ENCODE results near the gene MUC6. TPM values are rescaled to one million over a fixed set of nuclear protein-coding genes. Genes with fewer than 3 reads are reported as not detected.
A peak's percentile ranks its signal among the peaks of the same experiment; 100 is the strongest.

MUC6 gene
- total RNA-seq, 1 experiment from 2014 or later, result not detected

- H2BK15ac ChIP-seq (ENCODE audit: low read depth, low read length), result no peak overlapping the region
- DNase-seq, result no peak
- H3K36me3 Mint-ChIP-seq (ENCODE audit: insufficient read depth in 1 of 3, low read depth in 3 of 3), result peaks cover 24 to 67% (median 61%) of the 10 kb centered on the region in 3 experiments; a peak in 6 of 7 replicates
- H2AFZ ChIP-seq (ENCODE audit: low read length), result no peak overlapping the region
- no peaks in the 10 kb centered on the region; a peak in 1 of 5 replicates for H3K9me3 Mint-ChIP-seq
- no peak overlapping the region for H4K8ac ChIP-seq (replicated peaks; ENCODE audit: insufficient read length, low read depth, low read length)
- no peak overlapping the region for H3K4ac ChIP-seq (ENCODE audit: low read depth, low read length)
- no peak overlapping the region for H3K14ac ChIP-seq (ENCODE audit: insufficient read depth, low read length)
- H4K5ac ChIP-seq (ENCODE audit: insufficient read length, low read depth, low read length), result no peak overlapping the region
- H3K4me2 ChIP-seq (ENCODE audit: insufficient read depth, insufficient read length, low read length), result no peak overlapping the region
- H3K18ac ChIP-seq (ENCODE audit: insufficient read length, low read depth, low read length), result no peak overlapping the region
- H3K9me3 ChIP-seq (ENCODE audit: control insufficient read depth, low read depth, low read length), result no peaks in the 10 kb centered on the region
- no peaks in the 10 kb centered on the region for H3K4me1 ChIP-seq (ENCODE audit: insufficient read depth, low read length)
- no peaks in the 10 kb centered on the region for H3K79me1 ChIP-seq (ENCODE audit: insufficient read depth, low read depth, low read length, poor library complexity, severe bottlenecking)
- H3K79me2 ChIP-seq (ENCODE audit: insufficient read depth, low read length), result no peaks in the 10 kb centered on the region
- H2BK120ac ChIP-seq (ENCODE audit: low read depth, low read length, poor library complexity, severe bottlenecking), result no peak overlapping the region
- no peak overlapping the region for H2BK5ac ChIP-seq (ENCODE audit: insufficient read length, low read length)
- H3K4me1 Mint-ChIP-seq, result 0 out of 4 replicates have a peak, but pooled peaks cover 0 to 3% of the 10 kb centered on the region in 2 experiments
- no peaks in the 10 kb centered on the region for H4K20me1 ChIP-seq (ENCODE audit: control insufficient read depth, insufficient read depth, insufficient read length)
- no peaks in the 10 kb centered on the region for H3K27me3 ChIP-seq (ENCODE audit: insufficient read depth, low read length)
- H3K27ac Mint-ChIP-seq, result peak overlapping the region in 2 of 3 experiments; percentile 62 to 89; a peak in 3 of 7 replicates
- no peak overlapping the region for H3K27ac ChIP-seq (ENCODE audit: insufficient read length, low read depth, low read length)
- H2AK5ac ChIP-seq (ENCODE audit: insufficient read length, low read length), result no peak overlapping the region
- no peak overlapping the region for H4K91ac ChIP-seq (ENCODE audit: insufficient read length, low read depth, low read length)
- H3T11ph ChIP-seq (ENCODE audit: low read length), result no peak overlapping the region
- H3K27me3 Mint-ChIP-seq (ENCODE audit: low read depth), result no peaks in the 10 kb centered on the region
- no peak overlapping the region for H3K9ac ChIP-seq (ENCODE audit: extremely low read depth, insufficient read length, low read length)
- no peak for TF ChIP-seq CTCF (conservative IDR thresholded peaks at IDR 0.05)
- H2BK12ac ChIP-seq (ENCODE audit: insufficient read length, low read depth, low read length), result no peak overlapping the region
- H3K4me3 Mint-ChIP-seq, result no peak overlapping the region
- no peak overlapping the region for H3K56ac ChIP-seq (ENCODE audit: insufficient read length, low read depth, low read length)
- H2BK20ac ChIP-seq (ENCODE audit: low read depth, low read length, poor library complexity, severe bottlenecking), result no peak overlapping the region
- no peak overlapping the region for H3K23ac ChIP-seq (ENCODE audit: insufficient read length, low read depth, low read length)
- whole genome bisulfite sequencing (ENCODE audit: extremely low coverage, insufficient read length, low lambda C conversion rate), result no CpG with 5 or more reads among the region's 10 CpGs
- H3K23me2 ChIP-seq (ENCODE audit: insufficient read length, low read depth, low read length, poor library complexity, severe bottlenecking), result no peaks in the 10 kb centered on the region
These were observed 29.2 kb downstream of the MUC6 start for GRCh38 chr11:1007279-1007678.

All from H9 (cell line).